Suppressor macrophage treated with lipopolysaccharide for 4 hours (primary cell): ENCODE results near the gene GLB1L3.

Experiments
- DNase-seq: peaks from one replicate; pipeline ENCODE4 v3.0.0-alpha.2; 2020

GLB1L3 gene

GRCh38 chr11:134275534-134276395 lies at the start of gene GLB1L3:
TSS of gene GLB1L3 (plus strand) at chr11:134276379. CDS start at chr11:134276741, 362 bp downstream.
- peak; percentile 27 for DNase-seq

GRCh38 chr11:134226806-134227325 lies 49.3 kb upstream of the GLB1L3 start:
- DNase-seq: no peak

GRCh38 chr11:134228625-134229024 lies 47.6 kb upstream of the GLB1L3 start:
- no peak for DNase-seq

GRCh38 chr11:134229126-134229790 lies 46.9 kb upstream of the GLB1L3 start:
- DNase-seq: no peak

- no peak for DNase-seq
Observed at GRCh38 chr11:134230339-134230738, 45.8 kb upstream of the GLB1L3 start.

- DNase-seq: no peak
Observed at GRCh38 chr11:134231958-134232659, 44.1 kb upstream of the GLB1L3 start.

- no peak for DNase-seq
Observed at GRCh38 chr11:134233729-134234179, 42.4 kb upstream of the GLB1L3 start.

- no peak for DNase-seq
Observed at GRCh38 chr11:134235399-134235798, 40.8 kb upstream of the GLB1L3 start.

- DNase-seq: no peak
Observed at GRCh38 chr11:134236834-134237556, 39.2 kb upstream of the GLB1L3 start.

- DNase-seq: no peak
Observed at GRCh38 chr11:134237557-134237922, 38.6 kb upstream of the GLB1L3 start.

GRCh38 chr11:134238956-134239355 lies 37.2 kb upstream of the GLB1L3 start:
- DNase-seq: no peak

GRCh38 chr11:134240592-134240991 lies 35.6 kb upstream of the GLB1L3 start:
- DNase-seq: no peak

- no peak for DNase-seq
Observed at GRCh38 chr11:134242376-134242775, 33.8 kb upstream of the GLB1L3 start.

GRCh38 chr11:134243913-134244312 lies 32.3 kb upstream of the GLB1L3 start:
- no peak for DNase-seq

GRCh38 chr11:134244593-134244992 lies 31.6 kb upstream of the GLB1L3 start:
- DNase-seq: no peak

- no peak for DNase-seq
Observed at GRCh38 chr11:134245434-134245833, 30.7 kb upstream of the GLB1L3 start.

- DNase-seq: no peak
Observed at GRCh38 chr11:134246100-134246499, 30.1 kb upstream of the GLB1L3 start.

GRCh38 chr11:134246678-134247077 lies 29.5 kb upstream of the GLB1L3 start:
- no peak for DNase-seq

- no peak for DNase-seq
Observed at GRCh38 chr11:134248910-134249480, 27.2 kb upstream of the GLB1L3 start.

GRCh38 chr11:134250246-134250645 lies 25.9 kb upstream of the GLB1L3 start:
- DNase-seq: peak; percentile 16

- no peak for DNase-seq
Observed at GRCh38 chr11:134250675-134251074, 25.5 kb upstream of the GLB1L3 start.
